Measurements from ENCODE around the gene RPS14. TPM values are rescaled to one million over a fixed set of nuclear protein-coding genes. Genes with fewer than 3 reads are reported as not detected.

Gene RPS14
- total and polyA plus RNA-seq, 10 of the 15 experiments (the other 5 are each of a cell fraction or from before 2014, with no cell fraction given) = 2,295 to 4,047 (median 2,787) TPM

- peak; percentile 100 for TF ChIP-seq SMAD5 (IDR thresholded peaks at IDR 0.05; ENCODE audit: low read depth)
- 0 out of 2 replicates have a peak, but pooled peaks have one; percentile 41 for TF ChIP-seq E2F4 (IDR thresholded peaks at IDR 0.05; ENCODE audit: low read depth, low read length)
- TF ChIP-seq POU2F2 (IDR thresholded peaks at IDR 0.05; ENCODE audit: borderline replicate concordance, low read depth, low read length) = peak; percentile 99
- 0 out of 2 replicates have a peak, but pooled peaks have one; percentile 12 for TF ChIP-seq JUNB (IDR thresholded peaks at IDR 0.05)
- TF ChIP-seq RBBP5 (conservative IDR thresholded peaks at IDR 0.05) = no peak
- peak; percentile 39 to 82 for TF ChIP-seq EGR1 (IDR thresholded peaks at IDR 0.05; ENCODE audit: borderline replicate concordance in 1 of 2, low read depth in 2 of 2, low read length in 2 of 2)
- TF ChIP-seq, protein P1, sequence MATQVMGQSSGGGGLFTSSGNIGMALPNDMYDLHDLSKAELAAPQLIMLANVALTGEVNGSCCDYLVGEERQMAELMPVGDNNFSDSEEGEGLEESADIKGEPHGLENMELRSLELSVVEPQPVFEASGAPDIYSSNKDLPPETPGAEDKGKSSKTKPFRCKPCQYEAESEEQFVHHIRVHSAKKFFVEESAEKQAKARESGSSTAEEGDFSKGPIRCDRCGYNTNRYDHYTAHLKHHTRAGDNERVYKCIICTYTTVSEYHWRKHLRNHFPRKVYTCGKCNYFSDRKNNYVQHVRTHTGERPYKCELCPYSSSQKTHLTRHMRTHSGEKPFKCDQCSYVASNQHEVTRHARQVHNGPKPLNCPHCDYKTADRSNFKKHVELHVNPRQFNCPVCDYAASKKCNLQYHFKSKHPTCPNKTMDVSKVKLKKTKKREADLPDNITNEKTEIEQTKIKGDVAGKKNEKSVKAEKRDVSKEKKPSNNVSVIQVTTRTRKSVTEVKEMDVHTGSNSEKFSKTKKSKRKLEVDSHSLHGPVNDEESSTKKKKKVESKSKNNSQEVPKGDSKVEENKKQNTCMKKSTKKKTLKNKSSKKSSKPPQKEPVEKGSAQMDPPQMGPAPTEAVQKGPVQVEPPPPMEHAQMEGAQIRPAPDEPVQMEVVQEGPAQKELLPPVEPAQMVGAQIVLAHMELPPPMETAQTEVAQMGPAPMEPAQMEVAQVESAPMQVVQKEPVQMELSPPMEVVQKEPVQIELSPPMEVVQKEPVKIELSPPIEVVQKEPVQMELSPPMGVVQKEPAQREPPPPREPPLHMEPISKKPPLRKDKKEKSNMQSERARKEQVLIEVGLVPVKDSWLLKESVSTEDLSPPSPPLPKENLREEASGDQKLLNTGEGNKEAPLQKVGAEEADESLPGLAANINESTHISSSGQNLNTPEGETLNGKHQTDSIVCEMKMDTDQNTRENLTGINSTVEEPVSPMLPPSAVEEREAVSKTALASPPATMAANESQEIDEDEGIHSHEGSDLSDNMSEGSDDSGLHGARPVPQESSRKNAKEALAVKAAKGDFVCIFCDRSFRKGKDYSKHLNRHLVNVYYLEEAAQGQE (IDR thresholded peaks at IDR 0.05; ENCODE audit: low read depth, low read length) = peak; percentile 68
- TF ChIP-seq GATAD2B (conservative IDR thresholded peaks at IDR 0.05; ENCODE audit: low read depth) = peak; percentile 63
- TF ChIP-seq BHLHE40 (IDR thresholded peaks at IDR 0.05; ENCODE audit: borderline replicate concordance in 1 of 2, low read depth in 2 of 2, low read length in 1 of 2) = peak; percentile 62 to 68
- peak; percentile 99 for TF ChIP-seq ZBED1 (IDR thresholded peaks at IDR 0.05; ENCODE audit: borderline replicate concordance)
- peak; percentile 38; the same call in 1 of the 2 replicates for TF ChIP-seq ZBTB33 (IDR thresholded peaks at IDR 0.05)
- TF ChIP-seq KLF5 (IDR thresholded peaks at IDR 0.05; ENCODE audit: partially characterized antibody) = peak; percentile 94
- no peak for TF ChIP-seq STAT3 (IDR thresholded peaks at IDR 0.05; ENCODE audit: low read depth, low read length)
- peak; percentile 54 for TF ChIP-seq MXI1 (IDR thresholded peaks at IDR 0.05; ENCODE audit: low read depth, low read length)
- TF ChIP-seq IRF3 (IDR thresholded peaks at IDR 0.05) = 0 out of 2 replicates have a peak, but pooled peaks have one; percentile 57
- TF ChIP-seq, protein P2, sequence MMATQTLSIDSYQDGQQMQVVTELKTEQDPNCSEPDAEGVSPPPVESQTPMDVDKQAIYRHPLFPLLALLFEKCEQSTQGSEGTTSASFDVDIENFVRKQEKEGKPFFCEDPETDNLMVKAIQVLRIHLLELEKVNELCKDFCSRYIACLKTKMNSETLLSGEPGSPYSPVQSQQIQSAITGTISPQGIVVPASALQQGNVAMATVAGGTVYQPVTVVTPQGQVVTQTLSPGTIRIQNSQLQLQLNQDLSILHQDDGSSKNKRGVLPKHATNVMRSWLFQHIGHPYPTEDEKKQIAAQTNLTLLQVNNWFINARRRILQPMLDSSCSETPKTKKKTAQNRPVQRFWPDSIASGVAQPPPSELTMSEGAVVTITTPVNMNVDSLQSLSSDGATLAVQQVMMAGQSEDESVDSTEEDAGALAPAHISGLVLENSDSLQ (IDR thresholded peaks at IDR 0.05) = 0 out of 2 replicates have a peak, but pooled peaks have one; percentile 4
- TF ChIP-seq POLR2AphosphoS2 (IDR thresholded peaks at IDR 0.05; ENCODE audit: low read depth, low read length) = peak; percentile 100
- TF ChIP-seq NBN (IDR thresholded peaks at IDR 0.05) = peak; percentile 83
- TF ChIP-seq CBX5 (IDR thresholded peaks at IDR 0.05; ENCODE audit: low read depth) = no peak
- TF ChIP-seq CBX3 (IDR thresholded peaks at IDR 0.05; ENCODE audit: borderline replicate concordance, low read depth) = no peak
- no peak for TF ChIP-seq PML (IDR thresholded peaks at IDR 0.05; ENCODE audit: low read length)
- TF ChIP-seq ATF7 (IDR thresholded peaks at IDR 0.05; ENCODE audit: low read depth) = peak; percentile 80
Measured at GRCh38 chr5:150412319-150413175, 37.0 kb downstream of the RPS14 start, which contains the start of gene CD74 (continued).

Measured in GM12878 (cell line).